ENCODE measurements around the gene KREMEN1.

- TF ChIP-seq PBX3 (IDR thresholded peaks at IDR 0.05): no peak
- no peak for TF ChIP-seq CTCF (IDR thresholded peaks at IDR 0.05)
- TF ChIP-seq REST (IDR thresholded peaks at IDR 0.05; ENCODE audit: low read depth, low read length): no peak
These were observed 18.5 kb upstream of the KREMEN1 start for GRCh38 chr22:29054251-29054767.
